DOHH2 (cell line): ENCODE measurements around the gene GTF2F1.

Experiments used
- H3F3A ChIP-seq: fragments of 200-600 bp; sonication (generic), shearing (Covaris generic); 2 replicates; pipeline ENCODE4 v1.6.0; 2016; ENCODE audit warnings: antibody characterized with exemption, mild to moderate bottlenecking; ENCODE audit not compliant: control insufficient read depth, insufficient read depth
- H3K27ac ChIP-seq: fragments of 200-600 bp; sonication (generic); 2 replicates; pipeline ENCODE4 v1.5.1; 2014; ENCODE audit warnings: low read depth, mild to moderate bottlenecking, low read length, moderate library complexity
- H3K27me3 ChIP-seq: fragments of 200-600 bp; sonication (generic); 2 replicates; pipeline ENCODE4 v1.6.1; 2014; ENCODE audit warnings: mild to moderate bottlenecking, low read length, mixed read lengths; ENCODE audit not compliant: control insufficient read depth
- H3K36me3 ChIP-seq: fragments of 200-600 bp; sonication (generic); 2 replicates; pipeline ENCODE4 v1.6.1; 2014; ENCODE audit warnings: mild to moderate bottlenecking, low read length, moderate library complexity, mixed read lengths; ENCODE audit not compliant: control insufficient read depth
- H3K4me1 ChIP-seq: fragments of 200-600 bp; sonication (generic); 2 replicates; pipeline ENCODE4 v1.6.1; 2014; ENCODE audit warnings: mild to moderate bottlenecking, low read length, mixed read lengths; ENCODE audit not compliant: control insufficient read depth
- H3K4me2 ChIP-seq: fragments of 200-600 bp; sonication (generic); 2 replicates; pipeline ENCODE4 v1.6.0; 2014; ENCODE audit warnings: mild to moderate bottlenecking, low read length, moderate library complexity
- H3K4me3 ChIP-seq: fragments of 200-600 bp; sonication (generic); 2 replicates; pipeline ENCODE4 v1.5.1; 2014; ENCODE audit warnings: mild to moderate bottlenecking, low read length, mixed read lengths
- H3K79me2 ChIP-seq: fragments of 200-600 bp; sonication (generic); 2 replicates; pipeline ENCODE4 v1.6.1; 2014; ENCODE audit warnings: mild to moderate bottlenecking, low read length, mixed read lengths; ENCODE audit not compliant: control insufficient read depth
- H3K9me2 ChIP-seq: fragments of 200-600 bp; sonication (generic); replicated peaks from 2 replicates; pipeline ENCODE4 v1.6.1; 2014; ENCODE audit warnings: mild to moderate bottlenecking, low read length, mixed read lengths; ENCODE audit not compliant: control insufficient read depth
- H3K9me3 ChIP-seq: fragments of 200-600 bp; sonication (generic); 2 replicates; pipeline ENCODE4 v1.6.1; 2014; ENCODE audit warnings: antibody characterized with exemption, low read length, mixed read lengths; ENCODE audit not compliant: control insufficient read depth, insufficient read depth
- H4K20me1 ChIP-seq: fragments of 200-600 bp; sonication (generic); 2 replicates; pipeline ENCODE4 v1.6.0; 2014; ENCODE audit warnings: low read depth, mild to moderate bottlenecking, antibody characterized with exemption, low read length, moderate library complexity; ENCODE audit not compliant: control insufficient read depth, insufficient read depth
- EZH2phosphoT487 ChIP-seq: fragments of 200-600 bp; sonication (generic); IDR thresholded peaks from 2 replicates; pipeline ENCODE4 v1.6.1; 2017; ENCODE audit warnings: borderline replicate concordance, mild to moderate bottlenecking, antibody characterized with exemption, low read length, moderate library complexity, mixed read lengths
- TF ChIP-seq, protein P1 (sequence below): fragments of 200-600 bp; sonication (generic); IDR thresholded peaks from one replicate; pipeline ENCODE4 v1.5.1; 2014; ENCODE audit warnings: antibody characterized with exemption, mild to moderate bottlenecking, low read depth, low read length; ENCODE audit not compliant: poor library complexity, severe bottlenecking

GTF2F1 gene

DNA sequence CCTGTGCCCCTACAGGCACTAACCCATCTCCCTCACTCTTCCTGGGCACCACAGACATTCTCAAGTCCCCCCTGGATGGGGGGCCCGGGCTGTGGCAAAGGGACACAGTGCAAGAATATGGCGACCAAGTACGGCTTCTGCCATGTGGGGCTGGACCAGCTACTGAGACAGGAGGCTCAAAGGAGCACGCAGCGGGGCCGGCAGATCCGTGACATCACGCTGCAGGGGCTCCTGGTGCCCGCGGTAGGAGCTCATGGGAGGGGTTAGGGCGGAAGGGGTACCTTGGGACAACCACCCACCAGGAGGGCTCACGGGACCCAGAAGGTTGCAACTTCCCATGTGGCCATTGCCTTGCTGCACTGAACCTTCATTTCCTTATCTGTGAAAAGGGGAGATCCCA lies 3.3 kb upstream of the GTF2F1 start:
- Histone ChIP-seq H3K4me1 (peaks cover 18% of the 10 kb centered on the region), H3K9me2 (no peaks in the 10 kb centered on the region), H3F3A (no peaks in the 10 kb centered on the region), H4K20me1 (no peaks in the 10 kb centered on the region), H3K9me3 (no peaks in the 10 kb centered on the region), H3K27ac (no peak overlapping the region), H3K4me2 (no peak overlapping the region), H3K79me2 (peaks cover 19% of the 10 kb centered on the region), H3K4me3 (no peak overlapping the region), H3K27me3 (no peaks in the 10 kb centered on the region), H3K36me3 (peaks cover 15% of the 10 kb centered on the region)
- no peak for TF ChIP-seq EZH2phosphoT487
- TF ChIP-seq, protein P1, sequence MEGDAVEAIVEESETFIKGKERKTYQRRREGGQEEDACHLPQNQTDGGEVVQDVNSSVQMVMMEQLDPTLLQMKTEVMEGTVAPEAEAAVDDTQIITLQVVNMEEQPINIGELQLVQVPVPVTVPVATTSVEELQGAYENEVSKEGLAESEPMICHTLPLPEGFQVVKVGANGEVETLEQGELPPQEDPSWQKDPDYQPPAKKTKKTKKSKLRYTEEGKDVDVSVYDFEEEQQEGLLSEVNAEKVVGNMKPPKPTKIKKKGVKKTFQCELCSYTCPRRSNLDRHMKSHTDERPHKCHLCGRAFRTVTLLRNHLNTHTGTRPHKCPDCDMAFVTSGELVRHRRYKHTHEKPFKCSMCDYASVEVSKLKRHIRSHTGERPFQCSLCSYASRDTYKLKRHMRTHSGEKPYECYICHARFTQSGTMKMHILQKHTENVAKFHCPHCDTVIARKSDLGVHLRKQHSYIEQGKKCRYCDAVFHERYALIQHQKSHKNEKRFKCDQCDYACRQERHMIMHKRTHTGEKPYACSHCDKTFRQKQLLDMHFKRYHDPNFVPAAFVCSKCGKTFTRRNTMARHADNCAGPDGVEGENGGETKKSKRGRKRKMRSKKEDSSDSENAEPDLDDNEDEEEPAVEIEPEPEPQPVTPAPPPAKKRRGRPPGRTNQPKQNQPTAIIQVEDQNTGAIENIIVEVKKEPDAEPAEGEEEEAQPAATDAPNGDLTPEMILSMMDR: no peak

DNA sequence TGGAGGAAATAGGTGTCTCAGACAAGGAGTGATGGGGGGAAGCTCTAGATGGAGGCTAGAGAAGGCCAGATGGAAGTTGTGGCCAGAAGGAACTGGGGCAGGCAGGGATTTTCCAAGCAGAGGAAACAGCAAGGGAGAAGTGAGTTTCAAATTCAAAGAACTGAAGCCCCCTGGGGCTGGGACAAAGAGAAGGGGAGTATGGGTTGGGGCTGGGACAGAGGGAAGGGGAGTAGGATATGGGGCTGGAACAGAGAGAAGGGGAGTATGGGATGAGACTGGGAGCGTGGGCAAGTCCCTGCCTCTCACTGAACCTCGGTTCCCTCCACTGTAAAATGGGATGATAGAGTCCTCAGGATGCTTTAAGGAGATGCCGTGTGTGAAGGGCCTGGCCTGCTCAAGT lies 1.9 kb upstream of the GTF2F1 start:
- no peaks in the 10 kb centered on the region for H3F3A ChIP-seq
- no peaks in the 10 kb centered on the region for H3K9me3 ChIP-seq
- TF ChIP-seq, protein P1: no peak
- no peak for TF ChIP-seq EZH2phosphoT487
- no peaks in the 10 kb centered on the region for H4K20me1 ChIP-seq
- H3K79me2 ChIP-seq: peaks cover 25% of the 10 kb centered on the region
- H3K36me3 ChIP-seq: peaks cover 23% of the 10 kb centered on the region
- H3K27ac ChIP-seq: no peak overlapping the region
- H3K27me3 ChIP-seq: no peaks in the 10 kb centered on the region
- peaks cover 18% of the 10 kb centered on the region for H3K4me1 ChIP-seq
- H3K9me2 ChIP-seq: no peaks in the 10 kb centered on the region
- H3K4me3 ChIP-seq: no peak overlapping the region
- no peak overlapping the region for H3K4me2 ChIP-seq

DNA sequence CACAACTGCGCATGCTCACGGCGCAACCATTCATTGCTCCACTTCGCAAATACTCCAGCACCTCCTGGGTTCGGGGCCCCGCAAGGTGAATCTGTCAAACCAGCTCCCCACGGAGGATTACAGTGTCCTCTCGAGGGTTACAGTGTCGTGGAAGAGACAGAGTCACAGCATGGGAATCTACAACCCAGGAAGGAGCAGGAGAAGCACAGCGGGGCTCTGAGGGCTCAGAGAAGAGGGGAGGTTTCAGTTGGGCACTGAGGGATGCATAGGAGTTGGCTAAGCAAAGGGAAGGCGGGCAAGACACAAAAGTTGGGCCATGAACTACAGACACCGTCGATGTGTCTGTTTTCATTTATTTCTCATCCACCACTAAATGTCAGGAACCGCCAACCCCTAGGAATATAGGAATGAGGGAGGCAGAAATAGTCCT lies 1.0 kb upstream of the GTF2F1 start:
- H3K9me2 ChIP-seq: no peaks in the 10 kb centered on the region
- H4K20me1 ChIP-seq: no peaks in the 10 kb centered on the region
- TF ChIP-seq, protein P1: no peak
- no peak for TF ChIP-seq EZH2phosphoT487
- H3K27ac ChIP-seq: peak overlapping the region; percentile 49; the same call in 1 of the 2 replicates
- H3K79me2 ChIP-seq: peaks cover 25% of the 10 kb centered on the region
- peak overlapping the region; percentile 90 for H3K4me3 ChIP-seq
- H3K27me3 ChIP-seq: no peaks in the 10 kb centered on the region
- no peaks in the 10 kb centered on the region for H3F3A ChIP-seq
- peaks cover 18% of the 10 kb centered on the region for H3K4me1 ChIP-seq
- H3K4me2 ChIP-seq: peak overlapping the region; percentile 92
- H3K9me3 ChIP-seq: no peaks in the 10 kb centered on the region
- H3K36me3 ChIP-seq: peaks cover 30% of the 10 kb centered on the region
